RPMI7951 (cell line): Measurements from ENCODE around the gene KCNIP1. TPM values are rescaled to one million over a fixed set of nuclear protein-coding genes. Genes with fewer than 3 reads are reported as not detected.
"Not testable (repeated sequence)": the region's sequence is repeated elsewhere in the genome, so short reads cannot be mapped to it uniquely, and the experiment has no call there.

Experiments
- DNase-seq: peaks from one replicate; pipeline ENCODE4 v3.0.0-alpha.2; 2012; ENCODE audit warnings: low read depth
- total RNA-seq: library from RNA; depleted of rRNA; stranded (reverse); fragments of >200 nt; shearing (Covaris generic); gene quantifications from 2 replicates; pipeline ENCODE4 v1.2.3, GENCODE V29; 2014

Gene KCNIP1
- total RNA-seq, 1 experiment from 2014 or later: not detected

DNA sequence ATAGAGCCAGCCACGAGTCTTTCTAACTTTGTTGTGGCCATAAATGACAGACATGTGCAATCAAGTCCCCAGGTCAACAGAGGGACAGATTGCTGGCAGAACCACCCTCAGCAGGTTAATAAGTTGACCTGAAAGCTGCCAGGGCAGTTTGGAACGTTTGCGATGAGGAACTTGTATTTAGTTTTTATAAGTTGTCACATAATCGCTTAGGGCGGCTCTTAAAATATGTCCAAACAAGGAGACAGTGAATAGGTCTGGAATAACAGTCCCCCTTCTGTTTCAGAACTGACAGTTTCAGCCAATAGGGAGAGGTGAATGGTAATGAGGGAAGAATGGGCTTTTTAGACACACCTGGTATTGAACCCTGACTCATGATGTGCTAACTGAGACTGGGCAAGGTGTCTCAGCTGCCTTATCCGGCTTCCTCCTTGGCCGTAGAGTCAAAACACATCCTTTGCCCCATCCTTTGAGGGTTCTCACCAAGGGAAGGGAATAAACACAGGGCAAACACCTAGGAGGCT is 246.2 kb downstream of the KCNIP1 start:
- DNase-seq: no peak

DNA sequence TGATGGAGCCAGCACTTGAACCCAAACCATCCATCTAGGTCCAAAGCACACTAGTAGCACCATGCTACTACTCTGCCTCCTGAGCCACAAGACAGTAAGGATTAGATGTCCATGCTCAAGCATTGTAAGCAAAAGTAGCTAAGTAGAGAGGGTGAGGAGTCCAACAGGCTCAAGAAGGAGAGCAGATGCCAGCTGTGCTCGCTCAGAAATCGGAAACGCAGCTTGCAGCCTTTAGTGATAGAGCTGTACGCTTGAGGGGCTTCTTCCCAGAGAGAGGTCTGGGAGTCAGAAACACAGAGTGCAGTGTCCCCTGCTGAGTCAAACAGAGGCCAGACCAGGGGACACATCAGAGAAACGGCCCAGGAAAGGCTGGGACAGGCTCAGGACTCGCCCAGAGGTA is 247.0 kb downstream of the KCNIP1 start:
- no peak for DNase-seq

DNA sequence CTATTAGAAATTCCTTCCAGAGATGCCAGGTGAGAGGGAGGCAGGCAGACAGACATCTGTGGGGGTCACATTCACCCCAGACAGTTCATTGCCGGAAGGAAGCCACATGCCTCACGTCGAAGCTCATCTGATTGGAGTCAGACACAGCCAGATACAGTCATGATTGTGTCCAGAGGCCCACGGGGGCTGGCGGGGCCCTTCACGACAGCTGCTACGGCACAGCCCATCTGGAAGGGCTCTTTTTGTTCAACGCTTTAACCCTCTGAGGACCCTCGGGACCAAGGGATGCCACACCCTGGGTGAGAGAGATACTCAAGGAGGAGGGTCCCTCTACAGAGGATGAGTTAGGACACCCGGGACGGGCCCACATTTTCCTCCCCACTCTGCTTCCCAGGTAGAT is 247.8 kb downstream of the KCNIP1 start:
- DNase-seq: peak; percentile 22

DNA sequence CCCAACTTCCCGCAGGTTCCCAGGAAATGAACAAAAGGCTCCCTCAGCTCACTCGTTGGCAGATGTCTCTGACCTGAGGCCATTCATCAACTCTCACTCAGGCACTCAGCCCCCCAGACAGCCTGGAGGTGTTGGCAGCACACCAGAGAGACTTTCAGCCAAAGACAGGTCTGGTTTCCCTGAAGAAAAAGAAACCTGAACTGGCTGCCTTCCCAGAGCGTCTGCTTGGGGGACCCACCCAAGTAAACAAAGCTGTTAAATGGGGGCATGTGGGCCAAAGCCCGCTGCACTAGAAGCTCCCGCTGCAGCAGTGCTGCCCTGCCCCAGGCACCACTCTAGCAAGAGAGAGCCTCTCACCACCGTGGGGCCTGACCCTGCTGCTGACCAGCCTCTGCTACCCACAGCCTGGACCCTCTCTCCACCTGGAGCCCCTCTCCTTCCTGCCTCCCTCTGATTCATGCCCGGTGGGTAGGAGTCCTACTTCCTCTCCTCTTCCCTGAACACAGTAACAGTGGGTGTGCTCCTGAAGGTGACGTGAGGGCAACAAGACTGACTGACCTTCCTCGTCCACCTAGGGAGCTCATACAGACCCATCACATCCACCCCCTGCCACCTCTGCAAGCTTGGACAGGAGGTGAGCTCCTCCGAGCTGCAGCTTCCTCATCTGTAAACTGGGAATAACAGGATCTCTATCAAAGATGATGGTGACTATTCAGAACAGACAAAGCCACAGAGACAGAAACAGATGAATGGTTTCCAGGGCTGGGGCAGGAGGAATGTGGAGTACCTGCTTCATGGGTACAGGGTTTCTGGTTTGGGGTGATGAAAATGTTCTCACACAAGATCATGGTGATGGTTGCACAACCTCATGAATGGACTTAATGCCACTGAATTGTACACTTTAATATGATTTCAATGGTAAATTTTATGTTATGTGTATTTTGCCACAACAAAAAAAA is 248.7 kb downstream of the KCNIP1 start:
- peak; percentile 54 for DNase-seq

DNA sequence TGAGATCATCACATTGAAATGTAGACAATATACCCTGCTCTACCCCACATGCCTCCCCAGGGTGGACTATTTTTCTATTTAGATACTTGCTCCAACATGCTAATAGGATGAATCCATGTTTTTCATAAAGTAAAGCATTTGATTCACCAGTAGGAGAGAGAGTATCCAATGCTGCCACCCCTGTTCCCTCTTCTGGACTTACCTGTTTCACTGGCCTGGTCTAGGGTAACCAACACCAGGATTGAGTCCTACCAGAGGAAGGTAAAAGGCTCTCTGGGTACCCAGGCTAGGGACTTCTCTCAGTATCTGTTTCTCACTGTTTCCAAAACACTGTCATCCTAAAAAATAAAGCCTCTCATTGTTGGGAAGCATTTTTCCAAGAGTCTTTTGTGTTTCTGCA is 249.5 kb downstream of the KCNIP1 start:
- no peak for DNase-seq

DNA sequence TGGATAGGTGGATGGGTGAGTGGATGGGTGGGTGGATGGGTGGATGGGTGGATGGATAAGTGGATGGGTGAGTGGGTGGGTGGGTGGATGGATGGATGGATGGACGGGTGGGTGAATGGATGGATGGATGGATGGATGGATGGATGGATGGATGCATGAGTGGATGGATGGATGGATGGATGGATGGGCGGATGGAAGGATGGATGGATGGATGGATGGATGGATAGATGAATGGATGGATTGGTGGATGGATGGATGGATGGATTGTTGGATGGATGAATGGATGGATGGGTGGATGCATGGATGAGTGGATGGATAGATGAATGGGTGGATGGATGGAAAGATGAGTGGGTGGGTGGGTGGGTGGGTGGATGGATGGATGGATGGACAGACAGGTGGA is 250.7 kb downstream of the KCNIP1 start:
- DNase-seq: not testable (repeated sequence)

DNA sequence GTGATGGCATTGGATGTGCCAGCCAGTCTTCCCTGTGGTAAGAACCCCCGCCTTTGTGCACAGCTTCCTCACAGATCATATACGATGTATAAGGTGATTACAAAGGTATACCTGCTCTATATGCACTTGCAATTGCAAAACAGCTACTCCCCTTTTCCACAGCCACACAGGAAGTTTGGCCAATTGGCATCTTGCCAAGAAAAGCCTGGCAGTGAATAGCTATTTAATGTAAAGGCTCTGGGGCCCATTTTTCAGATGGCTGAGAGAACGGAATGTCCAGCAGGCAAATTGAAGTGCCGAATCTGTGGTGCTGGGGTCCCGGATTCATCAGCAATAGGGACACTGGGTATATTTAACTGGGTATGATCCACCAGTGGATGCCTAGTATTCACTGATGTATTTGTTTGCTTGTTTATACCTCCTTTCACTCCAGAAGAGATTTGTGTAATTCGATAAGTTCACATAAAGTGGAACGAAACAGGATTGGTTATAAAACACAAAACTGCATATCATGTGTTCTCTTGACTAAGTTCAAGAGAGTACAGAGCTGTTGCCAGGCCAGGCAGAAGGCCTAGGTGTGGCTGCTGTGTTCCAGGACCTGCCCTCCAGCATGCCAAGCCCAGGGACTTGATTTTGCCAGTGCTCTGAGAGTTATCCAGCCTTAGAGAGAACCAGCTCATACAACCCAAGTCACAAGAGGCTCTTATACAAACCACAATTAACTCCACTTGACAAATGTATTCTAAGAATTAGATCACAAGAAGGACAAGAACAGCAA is 252.0 kb downstream of the KCNIP1 start:
- DNase-seq: no peak

DNA sequence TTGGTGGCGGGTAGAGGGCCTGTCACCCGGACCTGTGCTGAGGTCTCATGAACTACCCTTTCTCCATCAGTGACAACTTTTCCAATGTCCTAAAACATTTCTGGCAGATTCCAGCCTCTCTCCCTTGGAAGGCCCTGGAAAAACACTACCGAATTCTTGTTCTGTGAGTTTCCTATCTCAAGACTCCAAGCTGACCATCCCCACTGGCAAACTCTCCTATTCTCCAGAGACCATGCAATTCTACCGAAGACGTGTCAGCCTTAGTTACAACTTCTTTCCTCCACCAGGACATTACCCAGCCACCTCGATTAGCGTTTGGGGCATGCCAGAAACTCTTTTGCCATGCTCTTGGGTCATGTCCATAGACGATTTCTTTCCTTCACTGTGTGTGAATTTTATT is 252.9 kb downstream of the KCNIP1 start:
- no peak for DNase-seq

DNA sequence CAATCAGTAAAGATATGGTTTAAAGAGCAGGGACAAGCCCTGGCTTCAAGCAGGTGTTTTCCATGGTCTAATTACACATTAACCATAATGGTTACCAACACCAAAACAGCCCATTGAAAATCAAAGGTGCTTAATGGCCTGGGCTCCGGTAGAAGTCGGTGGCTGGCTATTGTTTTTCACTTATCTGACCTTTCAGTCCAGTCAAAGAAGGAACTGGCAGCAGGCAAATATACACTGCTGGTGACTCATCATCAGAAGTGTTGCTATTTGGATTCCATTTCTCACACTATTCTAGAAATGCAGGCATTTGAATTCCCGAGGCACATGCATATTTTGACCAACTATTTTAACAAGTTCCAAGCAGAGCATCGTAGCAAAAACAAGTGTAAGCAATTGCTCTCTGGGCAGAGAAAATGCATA is 253.4 kb downstream of the KCNIP1 start:
- DNase-seq: peak; percentile 15

DNA sequence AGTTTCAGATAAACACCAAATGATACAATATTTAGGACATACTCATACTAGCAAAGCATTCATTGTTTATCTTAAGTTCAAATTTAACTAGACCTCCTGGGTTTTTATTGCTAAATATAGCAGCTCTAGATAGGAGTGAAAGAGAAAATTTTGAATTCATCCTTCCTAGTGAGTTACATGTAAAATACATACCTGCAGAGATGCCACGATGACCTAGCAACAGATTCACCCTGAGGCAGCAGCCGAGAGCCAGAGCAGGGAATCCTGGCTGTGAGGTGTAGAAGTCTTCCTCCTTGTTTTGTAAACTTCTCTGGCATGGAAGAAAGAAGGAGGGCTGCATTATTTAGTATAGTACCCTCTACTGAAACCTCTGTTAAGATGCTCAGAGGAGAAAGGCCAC is 253.8 kb downstream of the KCNIP1 start:
- DNase-seq: no peak

DNA sequence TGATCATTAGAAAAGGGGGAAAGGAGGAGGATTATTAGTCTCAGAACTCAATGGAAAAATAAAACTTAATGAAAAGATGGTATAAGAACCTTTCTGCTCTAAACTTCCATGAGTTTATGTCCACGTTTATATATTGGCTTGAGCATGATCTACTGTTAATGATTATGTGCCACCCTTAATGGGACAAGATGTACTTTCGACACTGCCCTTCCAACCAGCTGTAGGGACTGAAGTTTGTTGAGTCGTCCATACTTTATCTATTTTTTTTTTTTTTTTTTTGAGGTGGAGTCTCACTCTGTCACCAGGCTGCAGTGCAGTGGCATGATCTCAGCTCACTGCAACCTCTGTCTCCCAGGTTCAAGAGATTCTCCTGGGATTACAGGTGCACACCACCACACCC is 254.7 kb downstream of the KCNIP1 start:
- DNase-seq: no peak

DNA sequence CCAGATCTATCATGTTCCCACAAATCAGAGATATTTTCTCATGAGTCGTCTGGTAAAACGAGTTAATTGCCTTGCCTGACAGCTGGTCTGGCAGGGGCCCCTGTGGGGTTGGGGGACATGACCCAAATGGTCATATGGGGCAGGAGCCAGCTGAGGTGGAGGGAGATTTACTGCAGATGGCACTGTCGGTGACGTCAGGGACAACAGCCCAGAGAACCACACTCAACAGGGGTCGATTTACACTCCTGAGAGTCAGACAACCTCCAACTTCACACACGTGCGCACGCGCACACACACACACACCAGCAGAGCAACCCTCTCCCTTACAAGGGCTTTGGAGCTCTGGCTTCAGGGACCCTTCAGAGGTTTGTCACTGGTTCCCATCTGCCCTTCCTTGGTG is 256.3 kb downstream of the KCNIP1 start:
- no peak for DNase-seq

DNA sequence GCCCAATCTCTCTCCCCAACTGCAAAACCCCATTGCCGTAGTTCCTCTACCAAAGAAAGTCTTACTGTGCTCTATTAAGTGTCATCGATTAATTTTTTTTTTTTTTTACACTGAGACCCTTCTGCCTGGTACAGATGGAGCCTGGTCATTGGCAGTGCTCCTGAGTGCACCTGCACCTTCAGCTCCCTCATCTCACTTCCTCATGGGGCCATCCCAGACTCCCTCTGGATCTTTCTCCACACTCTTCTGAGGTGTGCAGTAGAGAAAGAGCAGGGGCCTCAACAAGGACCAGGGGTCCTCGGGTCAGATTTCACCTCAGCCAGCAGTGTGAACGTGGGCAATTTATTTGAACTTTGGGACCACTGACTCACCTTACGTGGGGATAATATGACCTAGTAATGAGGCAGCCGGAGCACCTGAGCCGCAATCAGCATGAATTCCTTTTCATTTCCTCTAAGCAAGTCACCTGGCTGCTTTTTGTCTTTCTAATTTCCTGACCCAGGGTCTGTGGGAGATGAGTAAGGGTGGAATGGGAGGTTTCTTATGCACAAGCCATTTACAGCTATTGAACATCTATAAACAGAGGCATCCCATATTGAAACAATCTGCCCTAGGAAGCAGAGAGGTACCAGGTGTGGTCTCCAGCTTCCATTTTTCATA is 257.4 kb downstream of the KCNIP1 start:
- DNase-seq: no peak

DNA sequence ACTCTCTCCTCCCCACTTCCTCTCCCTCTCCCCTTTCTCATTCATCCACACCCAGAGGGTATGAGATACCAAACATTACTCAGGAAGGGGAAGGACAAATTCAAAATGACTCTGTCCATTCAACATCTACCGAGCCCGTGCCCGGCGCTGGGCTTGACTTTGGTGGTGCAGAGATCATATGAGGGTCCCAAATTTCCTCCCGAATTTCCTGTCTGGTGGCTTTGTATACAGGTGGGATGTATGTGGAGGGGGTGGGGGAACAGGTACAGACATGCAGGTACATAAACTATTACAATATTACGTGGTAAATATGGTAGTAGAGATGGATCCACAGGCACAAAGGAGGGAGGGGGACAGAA is 257.9 kb downstream of the KCNIP1 start:
- no peak for DNase-seq

DNA sequence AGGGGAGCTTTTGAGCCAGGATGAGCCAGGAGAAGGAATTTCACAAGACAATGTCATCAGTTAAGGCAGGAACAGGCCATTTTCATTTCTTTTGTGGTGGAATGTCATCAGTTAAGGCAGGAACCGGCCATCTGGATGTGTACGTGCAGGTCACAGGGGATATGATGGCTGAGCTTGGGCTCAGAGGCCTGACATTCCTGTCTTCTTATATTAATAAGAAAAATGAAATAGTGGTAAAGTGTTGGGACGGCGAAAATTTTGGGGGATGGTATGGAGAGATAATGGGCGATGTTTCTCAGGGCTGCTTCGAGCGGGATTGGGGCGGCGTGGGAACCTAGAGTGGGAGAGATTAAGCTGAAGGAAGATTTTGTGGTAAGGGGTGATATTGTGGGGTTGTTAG is 258.5 kb downstream of the KCNIP1 start:
- DNase-seq: not testable (repeated sequence)

DNA sequence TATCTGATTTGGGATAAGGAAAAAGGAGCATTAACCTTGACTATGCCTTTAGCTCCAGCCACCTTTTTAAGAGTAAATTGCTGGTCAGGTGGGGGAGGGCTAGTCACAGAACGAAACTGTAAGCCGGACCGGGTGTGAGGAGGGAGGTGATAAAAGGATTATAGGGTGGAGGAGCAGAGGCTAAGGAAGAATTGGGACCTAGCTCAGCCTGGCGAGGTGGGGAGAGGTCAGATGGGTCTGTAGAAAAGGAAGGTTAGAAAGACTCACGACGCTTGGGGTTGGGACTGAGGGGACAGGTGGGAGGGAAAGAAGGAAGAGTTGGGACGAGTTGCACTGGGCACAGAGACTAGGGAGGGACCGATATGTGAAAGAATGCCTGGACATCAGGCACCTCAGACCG is 262.0 kb downstream of the KCNIP1 start:
- not testable (repeated sequence) for DNase-seq

DNA sequence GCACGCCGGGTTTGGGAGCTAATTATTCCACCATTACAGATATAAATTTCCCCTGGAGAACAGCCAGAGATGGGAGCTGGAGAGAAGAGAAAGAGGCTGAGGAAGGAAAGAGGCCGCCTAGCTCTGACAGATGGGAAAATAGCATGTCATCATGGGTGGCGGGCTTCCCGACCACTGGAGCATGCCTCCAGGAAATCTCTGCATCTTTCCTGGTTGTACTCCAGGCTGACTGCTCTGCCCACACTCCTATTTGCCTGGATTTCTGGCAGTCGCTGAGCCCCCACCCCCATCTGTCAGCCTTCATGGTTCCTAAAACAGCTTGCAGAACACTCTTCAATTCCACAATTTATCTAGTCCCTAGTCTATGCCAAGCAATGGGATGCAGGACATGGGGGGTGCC is 265.4 kb downstream of the KCNIP1 start:
- DNase-seq: no peak

DNA sequence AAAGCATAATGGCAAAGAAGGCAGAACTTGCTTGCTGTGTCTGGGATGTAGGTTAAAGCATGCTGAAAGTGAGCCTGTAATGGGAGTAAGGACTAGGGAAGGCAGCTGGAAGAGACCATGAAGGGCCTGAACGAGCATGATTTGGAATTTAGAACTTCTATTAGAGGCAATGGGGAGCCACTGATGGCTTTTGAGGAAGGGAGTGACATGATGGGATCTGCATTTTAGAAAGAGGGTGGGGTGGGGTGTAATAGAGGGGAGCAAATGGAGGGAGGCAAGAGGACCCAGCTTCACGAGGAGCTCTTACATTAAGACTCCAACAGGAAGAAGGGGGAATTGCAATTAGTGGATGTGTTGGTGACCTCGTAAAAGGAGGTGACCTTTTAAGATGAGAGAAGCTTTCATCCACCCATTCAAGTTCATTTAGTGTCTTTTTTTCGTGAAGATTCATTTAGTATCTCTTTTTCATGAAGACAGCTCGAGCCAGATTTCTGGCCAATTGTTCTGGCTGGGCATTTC is 266.1 kb downstream of the KCNIP1 start:
- DNase-seq: no peak

DNA sequence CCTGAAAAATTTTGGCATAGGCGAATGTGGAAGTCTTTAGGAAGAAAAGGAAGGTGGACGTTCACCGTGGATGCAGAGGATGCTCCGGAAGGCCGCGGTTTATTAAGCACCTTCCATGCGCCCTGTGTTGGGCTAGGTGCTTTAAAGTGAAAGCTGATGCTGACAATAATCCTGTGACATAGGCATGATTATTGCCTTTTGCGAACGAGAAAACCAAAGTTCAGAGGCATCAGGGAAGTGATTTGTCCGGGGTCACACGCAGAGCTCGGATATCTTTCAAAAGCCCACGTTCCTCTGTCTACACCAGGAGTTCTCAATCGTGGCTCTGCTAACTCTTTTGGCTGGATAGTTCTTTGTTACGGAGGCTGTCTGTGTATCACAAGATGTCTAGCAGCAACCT is 267.7 kb downstream of the KCNIP1 start:
- DNase-seq: no peak

DNA sequence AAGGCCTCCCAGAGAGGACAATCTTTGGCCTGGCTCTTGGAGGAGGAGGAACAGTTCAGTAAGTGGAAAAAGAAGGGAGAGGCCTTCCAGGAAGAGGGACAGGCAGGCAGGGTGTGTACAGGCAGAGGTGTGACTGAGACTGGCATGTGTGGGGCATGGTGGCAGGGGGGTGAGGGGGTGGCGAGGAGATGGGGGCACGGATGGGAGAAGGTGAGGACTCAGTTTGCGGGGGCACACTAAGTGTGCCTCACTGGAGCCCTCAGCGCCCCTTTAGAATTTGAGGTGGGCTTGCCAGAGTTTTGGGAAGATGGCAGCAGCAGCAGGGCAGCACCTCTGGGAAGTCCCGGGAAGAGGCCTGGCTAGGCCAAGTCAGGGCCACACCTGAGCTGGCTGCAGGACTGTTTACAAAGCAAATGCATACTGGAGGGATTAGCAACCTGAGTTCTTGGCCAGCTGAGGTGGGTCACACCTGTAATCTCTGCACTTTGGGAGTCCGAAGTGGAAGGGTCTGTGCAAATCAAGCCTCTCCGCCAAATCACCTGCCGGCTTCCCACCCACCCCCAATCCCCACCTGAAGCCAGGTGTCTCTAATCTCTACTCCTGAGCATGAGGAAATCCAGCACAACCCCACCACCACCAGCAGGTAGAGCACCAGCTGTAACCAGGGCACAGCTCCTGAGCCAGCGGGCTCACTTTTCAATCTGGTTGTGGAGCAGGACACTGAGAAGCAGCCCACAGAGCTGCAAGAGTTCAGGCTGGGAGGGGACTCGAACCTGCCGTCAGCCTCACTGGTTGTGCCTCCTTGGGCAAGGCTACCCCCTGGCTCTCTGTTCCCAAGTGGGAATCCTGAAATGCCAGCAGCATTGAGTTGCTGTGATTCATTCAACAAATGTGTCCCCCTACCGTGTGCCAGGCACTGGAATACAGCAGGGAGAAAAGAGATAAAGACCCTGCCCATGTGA is 269.5 kb downstream of the KCNIP1 start:
- no peak for DNase-seq

DNA sequence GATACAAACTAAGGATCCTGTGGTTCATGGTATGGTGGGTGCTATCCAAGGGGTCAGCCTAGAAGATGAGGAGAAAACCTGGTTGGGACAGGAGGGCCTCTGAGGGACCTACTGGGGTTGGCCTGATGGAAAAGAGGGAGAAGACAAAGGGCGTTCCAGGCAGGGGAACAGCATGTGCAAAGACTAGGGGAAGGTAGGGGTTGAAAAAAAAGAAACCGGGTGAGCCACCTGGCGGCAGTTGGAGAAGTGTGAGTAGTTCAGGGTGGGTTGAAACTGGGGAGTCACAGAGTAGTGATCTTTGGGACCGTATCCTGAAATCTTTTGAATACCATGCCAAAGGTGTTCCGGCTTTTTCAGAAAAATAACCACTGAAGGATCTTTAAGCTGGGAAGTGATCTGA is 271.0 kb downstream of the KCNIP1 start:
- DNase-seq: no peak
